Measurements from ENCODE around the gene MYRIP. TPM values are rescaled to one million over a fixed set of nuclear protein-coding genes. Genes with fewer than 3 reads are reported as not detected.

Gene MYRIP
- total RNA-seq, 1 experiment from 2014 or later, result not detected

DNA sequence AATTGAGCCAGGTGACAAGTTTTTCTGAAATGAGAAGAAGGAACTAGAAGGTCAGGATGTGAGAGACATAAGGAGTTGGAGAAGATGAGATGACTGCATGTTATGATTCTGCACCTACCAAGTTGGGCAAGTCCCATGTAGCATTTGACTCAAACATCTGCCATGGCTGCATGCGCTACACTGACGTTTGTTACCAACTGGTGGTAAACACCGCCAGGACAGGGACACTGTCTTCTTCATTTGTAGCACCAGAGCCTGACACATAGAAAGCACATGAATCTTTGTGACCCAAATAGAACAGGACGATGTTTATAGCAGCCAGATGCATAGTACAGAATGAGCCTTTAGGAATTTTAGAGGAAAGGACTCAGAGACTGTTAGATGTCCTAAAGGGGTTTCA is 236.7 kb downstream of the MYRIP start:
- intact Hi-C loops (cut with micrococcal nuclease), result no loop called here
- Histone ChIP-seq H3K4me1 (ENCODE audit: insufficient read depth, low read length) (no peaks in the 10 kb centered on the region), H4K20me1 (ENCODE audit: low read length) (no peaks in the 10 kb centered on the region), H3K9ac (ENCODE audit: low read length) (no peak overlapping the region), H3K4me3 (ENCODE audit: low read length) (no peak overlapping the region), H3K27ac (ENCODE audit: low read length) (no peak overlapping the region), H3K4me2 (ENCODE audit: low read length) (no peak overlapping the region), H3K9me2 (replicated peaks; ENCODE audit: low read length) (no peaks in the 10 kb centered on the region), H2AFZ (ENCODE audit: low read length) (no peak overlapping the region), H3F3A (ENCODE audit: low read length, unreplicated experiment) (no peaks in the 10 kb centered on the region), H3K9me3 (ENCODE audit: low read length) (no peaks in the 10 kb centered on the region), H3K36me3 (ENCODE audit: low read depth, low read length) (no peaks in the 10 kb centered on the region), H3K79me2 (ENCODE audit: low read length) (no peaks in the 10 kb centered on the region), H3K27me3 (ENCODE audit: low read length) (no peaks in the 10 kb centered on the region)
- no peak for DNase-seq
- TF ChIP-seq EZH2phosphoT487 (IDR thresholded peaks at IDR 0.05; ENCODE audit: borderline replicate concordance, low read length) (no peak), EZH2 (IDR thresholded peaks at IDR 0.05; ENCODE audit: low read length, unreplicated experiment) (no peak)
- TF ChIP-seq, protein P1, sequence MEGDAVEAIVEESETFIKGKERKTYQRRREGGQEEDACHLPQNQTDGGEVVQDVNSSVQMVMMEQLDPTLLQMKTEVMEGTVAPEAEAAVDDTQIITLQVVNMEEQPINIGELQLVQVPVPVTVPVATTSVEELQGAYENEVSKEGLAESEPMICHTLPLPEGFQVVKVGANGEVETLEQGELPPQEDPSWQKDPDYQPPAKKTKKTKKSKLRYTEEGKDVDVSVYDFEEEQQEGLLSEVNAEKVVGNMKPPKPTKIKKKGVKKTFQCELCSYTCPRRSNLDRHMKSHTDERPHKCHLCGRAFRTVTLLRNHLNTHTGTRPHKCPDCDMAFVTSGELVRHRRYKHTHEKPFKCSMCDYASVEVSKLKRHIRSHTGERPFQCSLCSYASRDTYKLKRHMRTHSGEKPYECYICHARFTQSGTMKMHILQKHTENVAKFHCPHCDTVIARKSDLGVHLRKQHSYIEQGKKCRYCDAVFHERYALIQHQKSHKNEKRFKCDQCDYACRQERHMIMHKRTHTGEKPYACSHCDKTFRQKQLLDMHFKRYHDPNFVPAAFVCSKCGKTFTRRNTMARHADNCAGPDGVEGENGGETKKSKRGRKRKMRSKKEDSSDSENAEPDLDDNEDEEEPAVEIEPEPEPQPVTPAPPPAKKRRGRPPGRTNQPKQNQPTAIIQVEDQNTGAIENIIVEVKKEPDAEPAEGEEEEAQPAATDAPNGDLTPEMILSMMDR (conservative IDR thresholded peaks at IDR 0.05; ENCODE audit: low read depth, low read length), result no peak
- POLR2A ChIA-PET (ENCODE audit: unreplicated experiment), result no interaction called here
- no peak for ATAC-seq
- CTCF ChIA-PET, result no interaction called here
- no TSS peak for BruUV-seq (replicated peaks)

DNA sequence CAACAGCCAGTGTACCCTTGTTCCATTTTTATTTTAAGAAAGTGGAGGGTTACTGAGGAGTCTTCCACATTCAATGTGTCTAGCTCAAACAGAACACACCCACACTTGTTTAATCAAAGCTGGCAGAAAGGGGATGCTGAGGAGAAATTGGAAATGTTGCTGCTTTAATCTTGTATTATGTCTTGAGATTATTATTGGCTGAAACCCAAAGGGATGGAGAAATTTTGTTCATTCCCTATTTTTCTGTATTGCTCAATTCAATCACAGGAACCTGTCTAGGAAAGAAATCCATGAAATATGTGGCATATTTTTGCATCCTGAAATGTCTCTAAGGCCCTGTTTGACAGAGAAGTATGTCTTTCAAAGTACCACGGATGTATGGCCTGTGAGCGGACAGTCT is 238.0 kb downstream of the MYRIP start:
- intact Hi-C loops (cut with micrococcal nuclease), result no loop called here
- no TSS peak for BruUV-seq (replicated peaks)
- Histone ChIP-seq H4K20me1 (ENCODE audit: low read length) (no peaks in the 10 kb centered on the region), H3K27me3 (ENCODE audit: low read length) (no peaks in the 10 kb centered on the region), H3K4me2 (ENCODE audit: low read length) (no peak overlapping the region), H3K9me2 (replicated peaks; ENCODE audit: low read length) (no peaks in the 10 kb centered on the region), H3K27ac (ENCODE audit: low read length) (no peak overlapping the region), H3K4me1 (ENCODE audit: insufficient read depth, low read length) (no peaks in the 10 kb centered on the region), H3K4me3 (ENCODE audit: low read length) (no peak overlapping the region), H3K36me3 (ENCODE audit: low read depth, low read length) (no peaks in the 10 kb centered on the region), H3F3A (ENCODE audit: low read length, unreplicated experiment) (no peaks in the 10 kb centered on the region), H2AFZ (ENCODE audit: low read length) (no peak overlapping the region), H3K9me3 (ENCODE audit: low read length) (no peaks in the 10 kb centered on the region), H3K9ac (ENCODE audit: low read length) (no peak overlapping the region), H3K79me2 (ENCODE audit: low read length) (no peaks in the 10 kb centered on the region)
- POLR2A ChIA-PET (ENCODE audit: unreplicated experiment), result no interaction called here
- TF ChIP-seq EZH2phosphoT487 (IDR thresholded peaks at IDR 0.05; ENCODE audit: borderline replicate concordance, low read length) (no peak), EZH2 (IDR thresholded peaks at IDR 0.05; ENCODE audit: low read length, unreplicated experiment) (no peak)
- TF ChIP-seq, protein P1 (conservative IDR thresholded peaks at IDR 0.05; ENCODE audit: low read depth, low read length), result no peak
- CTCF ChIA-PET, result no interaction called here
- DNase-seq (no peak), ATAC-seq (no peak)

DNA sequence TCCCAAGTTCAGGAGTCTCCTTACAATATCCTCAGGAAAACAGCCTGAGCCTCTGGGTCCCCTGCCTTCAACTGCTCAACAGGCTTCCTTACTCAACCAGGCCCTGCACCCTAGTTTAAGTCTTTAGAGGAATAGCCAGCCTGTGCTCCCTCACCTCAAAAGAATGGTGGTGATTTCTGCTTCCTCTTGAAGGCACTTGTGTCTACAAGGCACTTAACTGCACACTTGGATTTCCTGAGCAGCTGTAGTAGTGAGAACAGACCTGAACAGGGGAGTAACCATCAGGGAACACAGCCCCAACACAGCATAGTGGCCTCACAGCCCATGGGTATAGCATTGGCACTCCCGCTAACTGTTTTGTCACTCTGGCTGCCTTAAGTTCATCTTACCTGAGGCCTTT is 244.3 kb downstream of the MYRIP start:
- no TSS peak for BruUV-seq (replicated peaks)
- no peaks in the 10 kb centered on the region for H3K4me1 ChIP-seq (ENCODE audit: insufficient read depth, low read length)
- no peaks in the 10 kb centered on the region for H3K9me2 ChIP-seq (replicated peaks; ENCODE audit: low read length)

More for the DNA sequence above, 244.3 kb downstream of the MYRIP start:
- Histone ChIP-seq H3K9me3 (ENCODE audit: low read length) (no peaks in the 10 kb centered on the region), H3K4me2 (ENCODE audit: low read length) (no peak overlapping the region), H2AFZ (ENCODE audit: low read length) (no peak overlapping the region), H3K4me3 (ENCODE audit: low read length) (no peak overlapping the region), H3K27ac (ENCODE audit: low read length) (no peak overlapping the region), H4K20me1 (ENCODE audit: low read length) (no peaks in the 10 kb centered on the region), H3K27me3 (ENCODE audit: low read length) (0 out of 2 replicates have a peak, but pooled peaks cover 4% of the 10 kb centered on the region), H3K9ac (ENCODE audit: low read length) (no peak overlapping the region), H3K36me3 (ENCODE audit: low read depth, low read length) (no peaks in the 10 kb centered on the region), H3F3A (ENCODE audit: low read length, unreplicated experiment) (no peaks in the 10 kb centered on the region), H3K79me2 (ENCODE audit: low read length) (no peaks in the 10 kb centered on the region)
- no peak for ATAC-seq
- no peak for DNase-seq
- ChIA-PET CTCF (no interaction called here), POLR2A (ENCODE audit: unreplicated experiment) (no interaction called here)
- intact Hi-C loops (cut with micrococcal nuclease), result no loop called here
- TF ChIP-seq, protein P1 (conservative IDR thresholded peaks at IDR 0.05; ENCODE audit: low read depth, low read length), result no peak
- TF ChIP-seq EZH2 (IDR thresholded peaks at IDR 0.05; ENCODE audit: low read length, unreplicated experiment) (no peak), EZH2phosphoT487 (IDR thresholded peaks at IDR 0.05; ENCODE audit: borderline replicate concordance, low read length) (no peak)
